Colonic mucosa (tissue), 4 donors: Measurements from ENCODE around the gene PIGS. TPM values are rescaled to one million over a fixed set of nuclear protein-coding genes. Genes with fewer than 3 reads are reported as not detected.

Source experiments
- DNase-seq: peaks from one replicate; pipeline ENCODE4 v3.0.0-alpha.2; 2020
- H3K27ac ChIP-seq: fragments of 200-600 bp; one replicate; pipeline ENCODE4 v1.8.0; 2021
- H3K27me3 ChIP-seq: fragments of 200-600 bp; one replicate; pipeline ENCODE4 v1.8.0; 2021
- H3K36me3 ChIP-seq: fragments of 200-600 bp; one replicate; pipeline ENCODE4 v1.8.0; 2021
- H3K4me1 ChIP-seq: fragments of 200-600 bp; one replicate; pipeline ENCODE4 v1.8.0; 2021; ENCODE audit warnings: mild to moderate bottlenecking
- H3K4me3 ChIP-seq: fragments of 200-600 bp; one replicate; pipeline ENCODE4 v1.8.0; 2021
- H3K9ac ChIP-seq, 2 donors: one replicate each; pipeline ENCODE4 v1.7.0; 2013; ENCODE audit warnings: control low read depth in 2 of 2, low read depth in 2 of 2, low read length in 2 of 2
- H3K9me3 ChIP-seq: fragments of 200-600 bp; one replicate; pipeline ENCODE4 v1.8.0; 2021
- intact Hi-C: fragments of 100-400 bp; cut with DNase I; formaldehyde crosslinking; loops from one replicate; pipeline ENCODE4 v1.14.1; 2022
- total RNA-seq, 2 donors: library from RNA; stranded (reverse); fragmentation: NEBNext Ultra II Directional in 1 of 2; extraction: Animal tissue kit (Norgen Biotek cat#: 25700) in 1 of 2; gene quantifications; one replicate each; pipeline ENCODE4 v1.2.1, GENCODE V29; 2021
- TF ChIP-seq, protein P1 (sequence below): fragments of 200-600 bp; IDR thresholded peaks from one replicate; pipeline ENCODE4 v1.8.0; 2022; ENCODE audit warnings: antibody characterized with exemption, mild to moderate bottlenecking
- donor health status: healthy.
- donor health status: DM: no; HTN: no; CAD: no.
- donor health status: DM: no; HTN: no; CAD: no.

Gene PIGS
- total RNA-seq, 2 donors from 2014 or later = 71.9 to 82.7 TPM

DNA sequence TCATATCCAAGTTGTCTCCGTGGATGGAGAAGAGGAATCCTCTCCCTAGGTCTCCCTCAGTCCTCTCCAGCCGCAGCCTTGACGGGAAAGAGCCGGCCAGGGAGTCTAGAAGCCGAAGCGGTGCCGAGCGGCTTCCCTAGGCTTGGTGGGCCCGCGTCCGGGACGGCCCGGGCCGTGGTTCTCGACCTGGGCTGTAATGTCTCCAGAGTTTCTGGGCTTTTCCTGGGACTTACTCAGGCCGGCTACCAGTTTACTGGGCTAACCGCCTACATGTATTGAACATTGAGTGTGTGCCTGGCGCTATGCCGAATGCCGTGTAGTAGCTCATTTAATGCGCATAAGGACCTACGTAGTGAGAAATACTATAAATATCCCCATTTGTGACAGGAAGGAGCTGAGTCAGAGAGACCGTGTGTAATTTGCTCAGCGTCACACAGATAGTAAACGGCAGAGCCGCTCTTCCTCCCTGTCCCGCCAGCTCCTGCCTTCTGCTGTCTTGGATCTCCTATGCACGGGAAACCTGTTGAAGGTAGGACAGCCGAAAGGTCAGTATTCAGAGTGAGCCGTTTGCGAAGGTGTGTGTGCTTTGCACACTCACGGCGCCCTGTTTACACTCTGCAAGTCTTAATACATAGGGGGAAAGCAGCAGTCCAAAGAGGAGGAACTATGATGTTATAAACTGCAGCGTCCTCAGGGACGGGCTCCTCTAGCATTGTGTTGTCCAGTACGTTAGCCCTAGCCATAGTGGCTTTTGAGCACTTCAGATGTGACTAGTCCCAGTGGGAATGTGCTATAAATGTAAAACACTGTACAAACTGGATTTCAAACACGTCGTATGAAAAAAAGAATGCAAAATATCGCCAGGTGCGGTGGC, 28.2 kb upstream of the PIGS start:
- peak overlapping the region; percentile 77 to 94 for H3K9ac ChIP-seq
- TF ChIP-seq, protein P1, sequence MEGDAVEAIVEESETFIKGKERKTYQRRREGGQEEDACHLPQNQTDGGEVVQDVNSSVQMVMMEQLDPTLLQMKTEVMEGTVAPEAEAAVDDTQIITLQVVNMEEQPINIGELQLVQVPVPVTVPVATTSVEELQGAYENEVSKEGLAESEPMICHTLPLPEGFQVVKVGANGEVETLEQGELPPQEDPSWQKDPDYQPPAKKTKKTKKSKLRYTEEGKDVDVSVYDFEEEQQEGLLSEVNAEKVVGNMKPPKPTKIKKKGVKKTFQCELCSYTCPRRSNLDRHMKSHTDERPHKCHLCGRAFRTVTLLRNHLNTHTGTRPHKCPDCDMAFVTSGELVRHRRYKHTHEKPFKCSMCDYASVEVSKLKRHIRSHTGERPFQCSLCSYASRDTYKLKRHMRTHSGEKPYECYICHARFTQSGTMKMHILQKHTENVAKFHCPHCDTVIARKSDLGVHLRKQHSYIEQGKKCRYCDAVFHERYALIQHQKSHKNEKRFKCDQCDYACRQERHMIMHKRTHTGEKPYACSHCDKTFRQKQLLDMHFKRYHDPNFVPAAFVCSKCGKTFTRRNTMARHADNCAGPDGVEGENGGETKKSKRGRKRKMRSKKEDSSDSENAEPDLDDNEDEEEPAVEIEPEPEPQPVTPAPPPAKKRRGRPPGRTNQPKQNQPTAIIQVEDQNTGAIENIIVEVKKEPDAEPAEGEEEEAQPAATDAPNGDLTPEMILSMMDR = no peak
- peaks cover 8% of the 10 kb centered on the region for H3K4me1 ChIP-seq
- peak overlapping the region; percentile 59 for H3K4me3 ChIP-seq
- no peaks in the 10 kb centered on the region for H3K27me3 ChIP-seq
- peak; percentile 78 for DNase-seq
- no peaks in the 10 kb centered on the region for H3K36me3 ChIP-seq
- peak overlapping the region; percentile 95 for H3K27ac ChIP-seq
- no peaks in the 10 kb centered on the region for H3K9me3 ChIP-seq
- intact Hi-C loops = loop anchor here (5.0 kb wide), 1 partner anchor 43 kb away; no protein-coding TSS in a partner anchor

DNA sequence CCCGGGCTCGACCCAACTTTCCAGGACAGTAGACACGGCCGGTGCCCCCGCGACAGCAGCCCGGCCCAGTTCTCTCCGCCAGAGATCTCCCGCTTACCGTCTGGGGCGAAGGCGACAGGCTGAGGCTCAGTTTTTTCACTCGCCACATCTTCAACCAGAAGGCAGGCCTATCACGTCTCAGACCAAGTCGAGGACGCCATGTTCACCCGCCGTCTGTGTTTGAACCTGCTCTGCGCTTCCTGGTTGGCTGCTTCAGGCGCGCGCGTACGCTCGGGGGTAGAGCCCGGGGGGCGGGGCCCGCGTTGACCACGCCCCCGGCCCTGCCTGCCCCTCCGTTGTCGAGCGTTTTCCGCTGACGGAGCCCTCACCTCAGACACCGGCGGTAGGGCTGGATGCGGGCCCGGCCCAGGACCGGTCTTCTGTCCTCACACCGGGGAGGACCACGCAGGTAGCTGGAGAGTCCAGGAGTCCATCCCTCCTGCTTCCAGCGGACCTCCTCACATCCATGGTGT, 27.5 kb upstream of the PIGS start, which contains the start of gene SPAG5:
SPAG5 (minus strand) TSS at position 227 of the 512 bp plus-strand sequence; CDS start at position 148, 79 bp downstream.
- Histone ChIP-seq H3K9me3 (no peaks in the 10 kb centered on the region), H3K27me3 (no peaks in the 10 kb centered on the region), H3K36me3 (no peaks in the 10 kb centered on the region), H3K27ac (peak within 1 kb of the TSS; percentile 95), H3K4me1 (peaks cover 8% of the 10 kb centered on the region), H3K4me3 (peak within 1 kb of the TSS; percentile 59), H3K9ac (peak within 1 kb of the TSS; percentile 77 to 94)
- TF ChIP-seq, protein P1 = no peak
- DNase-seq = peak; percentile 95
- intact Hi-C loops = loop anchor here (5.0 kb wide), 1 partner anchor 43 kb away; no protein-coding TSS in a partner anchor

DNA sequence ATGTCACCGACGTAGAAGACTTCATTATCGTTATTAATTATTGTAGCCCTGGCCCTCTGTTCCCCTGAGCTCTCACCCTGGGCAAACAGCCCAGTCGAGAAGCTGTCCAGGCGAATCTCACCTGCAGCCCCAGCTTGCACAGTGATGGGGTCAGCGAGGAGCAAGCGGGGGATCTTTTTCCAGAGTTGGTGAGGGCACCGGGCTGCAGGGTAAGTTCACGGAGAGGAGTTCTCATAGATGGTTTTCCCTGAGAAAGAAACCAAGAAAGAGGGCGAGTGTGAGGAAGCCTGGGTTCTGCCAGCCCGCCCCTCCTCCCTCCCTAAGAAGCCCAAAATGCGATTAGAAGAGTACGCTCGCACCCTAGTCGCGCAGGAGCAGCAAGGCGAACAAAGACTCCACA, 27.1 kb upstream of the PIGS start:
- H3K4me1 ChIP-seq = peaks cover 8% of the 10 kb centered on the region
- no peaks in the 10 kb centered on the region for H3K9me3 ChIP-seq
- peak overlapping the region; percentile 59 for H3K4me3 ChIP-seq
- TF ChIP-seq, protein P1 = no peak
- peak overlapping the region; percentile 54 to 94 for H3K9ac ChIP-seq
- H3K27me3 ChIP-seq = no peaks in the 10 kb centered on the region
- intact Hi-C loops = loop anchor here (5.0 kb wide), 1 partner anchor 44 kb away; no protein-coding TSS in a partner anchor
- no peak for DNase-seq
- no peaks in the 10 kb centered on the region for H3K36me3 ChIP-seq
- H3K27ac ChIP-seq = peak overlapping the region; percentile 95

DNA sequence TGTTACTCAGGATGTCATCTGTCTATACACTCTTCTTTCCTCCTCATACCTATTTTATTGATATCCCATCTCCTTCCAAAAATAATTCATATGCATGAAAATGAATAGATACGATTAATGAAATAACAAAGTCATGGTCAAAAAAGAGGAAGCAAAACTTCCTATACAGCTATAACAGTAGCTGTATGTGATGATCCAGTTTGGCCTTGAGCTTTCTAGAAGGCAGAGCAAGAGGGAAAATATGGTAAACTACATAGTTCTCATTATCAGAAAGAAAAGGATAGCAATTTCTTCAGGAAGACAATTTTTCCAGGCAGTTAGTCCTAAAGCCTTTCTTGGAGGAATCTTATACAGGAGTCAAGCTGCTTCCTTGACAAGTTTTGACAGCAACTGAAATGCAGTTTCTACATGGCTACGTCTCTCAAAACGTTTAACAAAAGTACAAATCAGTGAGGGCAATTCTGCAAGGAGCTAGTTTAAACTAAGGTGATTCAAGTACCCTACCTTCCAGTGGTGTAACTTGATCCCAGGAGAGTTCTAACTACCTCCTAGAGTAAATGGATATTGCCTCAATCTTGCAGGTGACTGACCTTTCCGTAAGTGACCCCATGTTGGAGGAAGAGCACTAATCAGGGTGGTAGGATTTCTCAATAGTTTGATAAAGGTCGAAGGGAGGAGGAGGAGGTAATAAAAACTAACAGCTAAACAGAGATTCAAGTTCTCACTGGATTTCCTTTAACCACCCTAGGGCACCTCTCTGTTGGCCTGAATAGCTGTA, 26.5 kb upstream of the PIGS start:
- peak overlapping the region; percentile 59 for H3K4me3 ChIP-seq
- no peaks in the 10 kb centered on the region for H3K27me3 ChIP-seq
- H3K9me3 ChIP-seq = no peaks in the 10 kb centered on the region
- no peaks in the 10 kb centered on the region for H3K36me3 ChIP-seq
- no peak for DNase-seq
- peaks cover 8% of the 10 kb centered on the region for H3K4me1 ChIP-seq
- intact Hi-C loops = loop anchor here (5.0 kb wide), 1 partner anchor 45 kb away; no protein-coding TSS in a partner anchor
- H3K27ac ChIP-seq = no peak overlapping the region
- H3K9ac ChIP-seq = peak overlapping the region in 1 of 2 donors; percentile 94
- TF ChIP-seq, protein P1 = no peak

DNA sequence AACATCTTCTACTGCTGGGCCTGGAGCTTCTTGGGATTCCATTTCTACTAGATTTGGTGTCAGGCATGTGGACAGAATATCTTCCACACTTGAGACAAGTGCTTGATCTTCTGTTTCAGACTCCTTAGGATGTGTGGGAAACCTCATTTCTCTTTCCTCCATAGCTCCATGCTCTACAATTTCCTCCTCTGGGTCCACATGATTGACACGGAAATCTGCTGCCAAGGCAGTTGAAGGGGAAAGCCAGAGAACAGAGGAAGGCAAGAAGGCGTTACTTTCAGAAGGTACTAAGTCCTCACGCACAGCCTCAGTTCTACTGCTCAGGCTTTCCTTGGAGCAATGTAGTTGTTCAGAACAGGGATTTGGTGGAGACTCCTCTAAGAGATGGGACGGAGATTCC, 20.9 kb upstream of the PIGS start:
- no peak overlapping the region for H3K9ac ChIP-seq
- no peak overlapping the region for H3K27ac ChIP-seq
- TF ChIP-seq, protein P1 = no peak
- H3K27me3 ChIP-seq = no peaks in the 10 kb centered on the region
- H3K4me1 ChIP-seq = no peaks in the 10 kb centered on the region
- H3K36me3 ChIP-seq = no peaks in the 10 kb centered on the region
- no peak for DNase-seq
- H3K4me3 ChIP-seq = no peak overlapping the region
- intact Hi-C loops = no loop called here
- H3K9me3 ChIP-seq = no peaks in the 10 kb centered on the region
